NT2/D1 (cell line): ENCODE data around the gene SYT6.
"Not testable (repeated sequence)": the region's sequence is repeated elsewhere in the genome, so short reads cannot be mapped to it uniquely, and the experiment has no call there.

Experiments used
- YY1 ChIP-seq: IDR thresholded peaks from 2 replicates; pipeline ENCODE4 v1.6.1; 2011; ENCODE audit not compliant: insufficient read length, insufficient read depth
- ZNF274 ChIP-seq: IDR thresholded peaks from 2 replicates; pipeline ENCODE4 v1.6.1; 2011; ENCODE audit warnings: mild to moderate bottlenecking, low read depth, low read length

DNA sequence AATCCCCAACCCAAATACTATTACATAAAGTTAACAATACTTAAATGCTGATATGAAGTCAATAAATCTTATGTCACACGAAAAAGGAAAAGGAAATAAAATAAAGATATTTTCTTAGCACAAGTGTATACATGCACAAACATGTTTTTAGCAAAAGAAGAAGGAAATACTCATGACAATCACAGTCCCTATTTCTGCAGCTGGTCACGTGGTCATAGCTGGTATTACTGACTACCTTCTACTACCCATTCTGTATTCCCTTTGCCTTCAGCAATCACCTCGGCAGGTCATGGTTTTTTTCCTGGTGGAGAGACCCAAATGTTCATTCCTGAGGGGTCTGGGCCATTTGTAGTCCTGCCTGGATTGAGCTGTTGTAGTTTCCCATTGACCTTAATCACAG lies 88.0 kb downstream of the SYT6 start:
- not testable (repeated sequence) for TF ChIP-seq YY1, ZNF274
